ENCODE measurements around the gene DLGAP5. TPM values are rescaled to one million over a fixed set of nuclear protein-coding genes. Genes with fewer than 3 reads are reported as not detected.

The DLGAP5 gene
- 10 to 100 TPM; 30.4 to 33.1 (median 32.8) TPM for polyA plus RNA-seq (ENCODE audit: insufficient read length in 3 of 3)

- peak; percentile 87 to 96 (median 92) for DNase-seq (ENCODE audit: low read depth in 3 of 3, low spot score in 2 of 3)
Observed at GRCh38 chr14:55191203-55192053, at the start of gene DLGAP5. TSS of gene DLGAP5 (minus strand) at chr14:55191585. CDS start at chr14:55189179, 2,406 bp downstream.

GRCh38 chr14:55240526-55241178, 49.3 kb upstream of the DLGAP5 start:
- no peak for DNase-seq (ENCODE audit: low read depth in 3 of 3, low spot score in 2 of 3)

- DNase-seq (ENCODE audit: low read depth in 3 of 3, low spot score in 2 of 3) = no peak
Observed at GRCh38 chr14:55239320-55239719, 47.9 kb upstream of the DLGAP5 start.

GRCh38 chr14:55238019-55238680, 46.8 kb upstream of the DLGAP5 start:
- no peak for DNase-seq (ENCODE audit: low read depth in 3 of 3, low spot score in 2 of 3)

GRCh38 chr14:55233591-55233990, 42.2 kb upstream of the DLGAP5 start:
- DNase-seq (ENCODE audit: low read depth in 3 of 3, low spot score in 2 of 3) = no peak

- DNase-seq (ENCODE audit: low read depth in 3 of 3, low spot score in 2 of 3) = no peak
Observed at GRCh38 chr14:55228261-55228660, 36.9 kb upstream of the DLGAP5 start.

GRCh38 chr14:55223364-55223763, 32.0 kb upstream of the DLGAP5 start:
- DNase-seq (ENCODE audit: low read depth in 3 of 3, low spot score in 2 of 3) = no peak

GRCh38 chr14:55221968-55222367, 30.6 kb upstream of the DLGAP5 start:
- no peak for DNase-seq (ENCODE audit: low read depth in 3 of 3, low spot score in 2 of 3)

- DNase-seq (ENCODE audit: low read depth in 3 of 3, low spot score in 2 of 3) = no peak
Observed at GRCh38 chr14:55221186-55221585, 29.8 kb upstream of the DLGAP5 start.

- DNase-seq (ENCODE audit: low read depth in 3 of 3, low spot score in 2 of 3) = no peak
Observed at GRCh38 chr14:55220230-55220629, 28.8 kb upstream of the DLGAP5 start.

GRCh38 chr14:55212634-55213033, 21.2 kb upstream of the DLGAP5 start:
- DNase-seq (ENCODE audit: low read depth in 3 of 3, low spot score in 2 of 3) = no peak

- DNase-seq (ENCODE audit: low read depth in 3 of 3, low spot score in 2 of 3) = no peak
Observed at GRCh38 chr14:55207832-55208231, 16.4 kb upstream of the DLGAP5 start.

GRCh38 chr14:55206175-55206693, 14.8 kb upstream of the DLGAP5 start:
- DNase-seq (ENCODE audit: low read depth in 3 of 3, low spot score in 2 of 3) = no peak

- no peak for DNase-seq (ENCODE audit: low read depth in 3 of 3, low spot score in 2 of 3)
Observed at GRCh38 chr14:55201219-55202101, 10.1 kb upstream of the DLGAP5 start.

- DNase-seq (ENCODE audit: low read depth in 3 of 3, low spot score in 2 of 3) = no peak
Observed at GRCh38 chr14:55200651-55201050, 9.3 kb upstream of the DLGAP5 start.

GRCh38 chr14:55198749-55199148, 7.4 kb upstream of the DLGAP5 start:
- no peak for DNase-seq (ENCODE audit: low read depth in 3 of 3, low spot score in 2 of 3)

GRCh38 chr14:55194656-55195355, 3.4 kb upstream of the DLGAP5 start:
- DNase-seq (ENCODE audit: low read depth in 3 of 3, low spot score in 2 of 3) = no peak

GRCh38 chr14:55192054-55192621, 753 bp upstream of the DLGAP5 start:
- DNase-seq (ENCODE audit: low read depth in 3 of 3, low spot score in 2 of 3) = peak in 1 of 3 donors; percentile 10

GRCh38 chr14:55190906-55191202, 531 bp downstream of the DLGAP5 start:
- no peak for DNase-seq (ENCODE audit: low read depth in 3 of 3, low spot score in 2 of 3)
